GM13976 (cell line): ENCODE data around the gene ANKRD28.

ENCODE experiments used
- DNase-seq: peaks from one replicate; pipeline ENCODE4 v3.0.0; 2012; ENCODE audit warnings: low spot score
- in situ Hi-C: fragments of 300-500 bp; cut with MboI; formaldehyde crosslinking; loops from one replicate; pipeline ENCODE4 v1.12.0; 2022; ENCODE audit warnings: low sequenced_read_pairs, mixed read lengths, inconsistent platforms; ENCODE audit not compliant: unreplicated experiment
- TF ChIP-seq, protein P1 (sequence below): IDR thresholded peaks from 2 replicates; pipeline ENCODE4 v1.5.1; 2012; ENCODE audit warnings: borderline replicate concordance, mild to moderate bottlenecking; ENCODE audit not compliant: insufficient read depth; ENCODE audit errors: extremely low read depth, missing control alignments, control extremely low read depth

The ANKRD28 gene

GRCh38 chr3:15676259-15676658 lies 121.5 kb downstream of the ANKRD28 start:
- no peak for DNase-seq
- in situ Hi-C loops: no loop called here
- TF ChIP-seq, protein P1, sequence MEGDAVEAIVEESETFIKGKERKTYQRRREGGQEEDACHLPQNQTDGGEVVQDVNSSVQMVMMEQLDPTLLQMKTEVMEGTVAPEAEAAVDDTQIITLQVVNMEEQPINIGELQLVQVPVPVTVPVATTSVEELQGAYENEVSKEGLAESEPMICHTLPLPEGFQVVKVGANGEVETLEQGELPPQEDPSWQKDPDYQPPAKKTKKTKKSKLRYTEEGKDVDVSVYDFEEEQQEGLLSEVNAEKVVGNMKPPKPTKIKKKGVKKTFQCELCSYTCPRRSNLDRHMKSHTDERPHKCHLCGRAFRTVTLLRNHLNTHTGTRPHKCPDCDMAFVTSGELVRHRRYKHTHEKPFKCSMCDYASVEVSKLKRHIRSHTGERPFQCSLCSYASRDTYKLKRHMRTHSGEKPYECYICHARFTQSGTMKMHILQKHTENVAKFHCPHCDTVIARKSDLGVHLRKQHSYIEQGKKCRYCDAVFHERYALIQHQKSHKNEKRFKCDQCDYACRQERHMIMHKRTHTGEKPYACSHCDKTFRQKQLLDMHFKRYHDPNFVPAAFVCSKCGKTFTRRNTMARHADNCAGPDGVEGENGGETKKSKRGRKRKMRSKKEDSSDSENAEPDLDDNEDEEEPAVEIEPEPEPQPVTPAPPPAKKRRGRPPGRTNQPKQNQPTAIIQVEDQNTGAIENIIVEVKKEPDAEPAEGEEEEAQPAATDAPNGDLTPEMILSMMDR: no peak

GRCh38 chr3:15673536-15673935 lies 124.2 kb downstream of the ANKRD28 start:
- TF ChIP-seq, protein P1: no peak
- in situ Hi-C loops: no loop called here
- DNase-seq: no peak

- no peak for DNase-seq
- TF ChIP-seq, protein P1: no peak
- in situ Hi-C loops: no loop called here
Observed at GRCh38 chr3:15667484-15667883, 130.3 kb downstream of the ANKRD28 start.

GRCh38 chr3:15666277-15666676 lies 131.5 kb downstream of the ANKRD28 start:
- TF ChIP-seq, protein P1: no peak
- DNase-seq: no peak
- in situ Hi-C loops: no loop called here

DNA sequence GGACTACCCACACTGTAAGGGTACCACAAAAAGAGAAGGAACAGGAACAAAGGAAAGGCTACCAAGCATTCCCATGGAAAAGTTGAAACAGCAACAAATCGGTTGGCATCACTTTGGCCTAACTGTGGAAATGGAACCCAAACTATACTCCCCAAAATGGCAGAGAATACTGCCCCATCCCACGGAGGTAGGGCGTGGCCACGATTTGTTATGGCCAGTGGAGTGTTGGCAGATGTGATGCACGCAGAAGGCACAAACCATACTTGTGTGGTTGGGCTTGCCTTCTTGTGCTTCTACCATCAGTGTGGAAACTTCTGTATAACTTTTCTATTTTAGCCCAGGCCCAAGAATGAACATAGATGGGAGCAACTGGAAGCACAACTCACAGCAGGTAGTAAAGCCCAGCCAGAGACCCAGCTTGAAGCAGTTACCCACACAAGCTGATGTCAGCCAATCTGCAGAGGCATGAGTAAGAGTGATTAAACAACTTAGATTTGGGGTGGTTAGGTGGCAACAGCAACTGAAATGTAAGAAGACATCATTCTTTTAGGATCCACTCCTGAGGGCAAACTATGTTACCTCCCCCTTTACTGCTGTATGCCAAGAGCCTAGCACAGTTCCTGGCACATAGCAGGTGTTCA lies 132.1 kb downstream of the ANKRD28 start:
- DNase-seq: no peak
- TF ChIP-seq, protein P1: no peak
- in situ Hi-C loops: no loop called here

- DNase-seq: no peak
- TF ChIP-seq, protein P1: no peak
- in situ Hi-C loops: no loop called here
Observed at GRCh38 chr3:15664144-15664543, 133.6 kb downstream of the ANKRD28 start.
